IPS-11a (cell line): ENCODE data around the gene UBE2I.

Experiments
- H3K4me3 ChIP-seq: one replicate; pipeline ENCODE4 v1.5.1; 2013; ENCODE audit warnings: low read depth, low read length, control low read depth

The UBE2I gene

DNA sequence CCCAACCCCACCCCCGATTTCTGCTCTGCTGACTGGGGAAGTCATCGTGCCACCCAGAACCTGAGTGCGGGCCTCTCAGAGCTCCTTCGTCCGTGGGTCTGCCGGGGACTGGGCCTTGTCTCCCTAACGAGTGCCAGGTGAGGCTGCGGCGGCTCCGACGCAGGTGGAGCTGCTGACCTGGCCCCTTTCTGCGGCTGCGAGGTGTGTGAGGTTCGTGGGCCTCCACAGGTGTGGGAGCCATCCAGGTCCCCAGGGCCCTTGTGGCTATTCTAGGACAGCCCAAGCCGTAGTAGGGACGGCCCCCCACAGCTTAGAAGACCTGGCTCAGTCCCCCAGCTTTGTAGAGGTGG is 3.0 kb downstream of the UBE2I start:
- no peak overlapping the region for H3K4me3 ChIP-seq

DNA sequence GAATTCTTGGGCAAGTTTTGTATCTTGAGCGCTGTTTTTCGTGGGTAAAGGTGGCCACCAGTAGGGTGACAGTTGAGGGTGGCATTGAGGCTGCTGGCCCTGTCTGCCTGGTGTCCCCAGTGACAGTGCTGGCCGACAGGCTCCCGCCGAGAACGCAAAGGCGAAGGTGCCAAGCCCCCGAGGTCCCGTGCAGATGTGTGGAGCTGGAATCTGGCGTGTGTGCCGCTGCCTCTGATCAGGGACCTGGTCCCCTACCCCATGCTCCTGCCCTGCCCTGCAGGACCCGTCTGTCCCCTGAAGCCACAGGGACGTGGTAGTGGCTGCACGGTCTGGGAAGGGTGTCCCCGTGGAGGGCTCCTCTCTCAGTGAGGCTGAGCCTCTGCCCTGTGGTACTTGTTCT is 3.5 kb downstream of the UBE2I start:
- no peak overlapping the region for H3K4me3 ChIP-seq

DNA sequence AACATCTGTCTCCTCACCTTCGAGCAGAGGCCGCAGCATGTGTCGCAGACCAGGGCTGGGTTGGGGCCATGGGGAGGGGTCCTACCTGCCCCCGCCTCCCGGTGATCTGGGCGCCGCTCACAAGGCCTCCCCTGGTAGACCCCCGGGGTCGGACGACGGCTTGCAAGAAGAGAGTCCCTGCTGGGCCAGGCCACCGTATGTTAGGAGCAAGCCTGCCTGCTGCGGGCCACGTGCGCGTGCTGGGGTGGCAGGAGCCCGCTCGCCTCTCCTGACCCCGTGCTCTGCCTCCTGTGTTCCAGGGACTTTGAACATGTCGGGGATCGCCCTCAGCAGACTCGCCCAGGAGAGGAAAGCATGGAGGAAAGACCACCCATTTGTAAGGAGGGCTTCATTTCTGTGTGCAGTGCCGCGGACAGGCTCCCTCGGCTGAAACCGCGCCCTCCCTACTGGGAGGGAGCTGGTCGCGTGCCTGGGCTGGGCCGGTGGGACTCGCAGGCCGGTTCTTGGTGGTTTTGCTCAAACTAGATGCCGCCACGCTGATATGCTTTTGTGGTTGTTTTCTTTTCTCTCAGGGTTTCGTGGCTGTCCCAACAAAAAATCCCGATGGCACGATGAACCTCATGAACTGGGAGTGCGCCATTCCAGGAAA is 4.4 kb downstream of the UBE2I start:
- no peak overlapping the region for H3K4me3 ChIP-seq

- H3K4me3 ChIP-seq = no peak overlapping the region
Measured at GRCh38 chr16:1314399-1315068, 5.1 kb downstream of the UBE2I start.

DNA sequence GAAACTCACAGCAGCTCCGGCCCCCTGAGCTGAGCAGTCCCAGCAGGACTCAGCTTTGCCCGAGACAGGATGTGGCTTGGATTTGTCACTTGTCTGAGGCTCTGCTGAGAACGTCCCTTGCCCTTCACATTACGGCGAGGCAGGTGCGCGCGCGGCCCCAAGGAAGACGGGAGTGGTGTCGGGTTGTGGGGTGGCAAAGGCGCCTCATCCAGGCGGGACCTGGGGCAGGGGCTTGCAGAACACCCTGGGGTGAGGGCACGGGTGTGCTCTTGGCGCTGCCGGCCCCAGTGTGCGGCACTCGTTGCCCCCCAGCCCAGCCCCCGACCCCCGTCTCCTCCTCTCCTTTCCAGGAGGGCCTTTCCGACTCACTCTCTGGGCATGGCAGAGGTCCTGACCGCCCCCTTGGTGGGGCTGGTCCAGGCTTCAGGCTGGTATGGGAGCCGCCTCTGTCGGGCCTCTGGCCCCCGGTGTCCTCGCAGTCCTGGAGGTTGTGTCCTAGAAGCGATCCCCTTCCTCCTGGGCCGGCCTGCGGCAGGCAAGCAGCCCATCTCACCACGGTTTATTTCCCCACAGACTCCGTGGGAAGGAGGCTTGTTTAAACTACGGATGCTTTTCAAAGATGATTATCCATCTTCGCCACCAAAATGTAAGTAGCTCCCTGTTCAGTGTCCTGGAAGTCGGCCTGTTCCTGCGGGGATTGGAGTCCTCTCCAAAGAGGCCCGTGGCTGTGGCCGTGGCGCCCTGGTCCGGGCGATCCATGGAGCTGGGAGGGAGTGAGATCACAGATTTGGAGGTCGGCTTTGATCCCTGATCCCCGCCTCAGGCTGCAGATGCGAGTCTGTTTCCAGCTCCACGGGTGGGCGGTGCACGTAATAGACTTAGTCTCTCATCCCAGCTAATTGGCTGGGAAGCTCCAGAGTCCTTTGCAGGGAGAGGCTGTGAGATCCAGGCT is 5.9 kb downstream of the UBE2I start:
- H3K4me3 ChIP-seq = no peak overlapping the region

GRCh38 chr16:1316033-1316405 is 6.6 kb downstream of the UBE2I start:
- no peak overlapping the region for H3K4me3 ChIP-seq

DNA sequence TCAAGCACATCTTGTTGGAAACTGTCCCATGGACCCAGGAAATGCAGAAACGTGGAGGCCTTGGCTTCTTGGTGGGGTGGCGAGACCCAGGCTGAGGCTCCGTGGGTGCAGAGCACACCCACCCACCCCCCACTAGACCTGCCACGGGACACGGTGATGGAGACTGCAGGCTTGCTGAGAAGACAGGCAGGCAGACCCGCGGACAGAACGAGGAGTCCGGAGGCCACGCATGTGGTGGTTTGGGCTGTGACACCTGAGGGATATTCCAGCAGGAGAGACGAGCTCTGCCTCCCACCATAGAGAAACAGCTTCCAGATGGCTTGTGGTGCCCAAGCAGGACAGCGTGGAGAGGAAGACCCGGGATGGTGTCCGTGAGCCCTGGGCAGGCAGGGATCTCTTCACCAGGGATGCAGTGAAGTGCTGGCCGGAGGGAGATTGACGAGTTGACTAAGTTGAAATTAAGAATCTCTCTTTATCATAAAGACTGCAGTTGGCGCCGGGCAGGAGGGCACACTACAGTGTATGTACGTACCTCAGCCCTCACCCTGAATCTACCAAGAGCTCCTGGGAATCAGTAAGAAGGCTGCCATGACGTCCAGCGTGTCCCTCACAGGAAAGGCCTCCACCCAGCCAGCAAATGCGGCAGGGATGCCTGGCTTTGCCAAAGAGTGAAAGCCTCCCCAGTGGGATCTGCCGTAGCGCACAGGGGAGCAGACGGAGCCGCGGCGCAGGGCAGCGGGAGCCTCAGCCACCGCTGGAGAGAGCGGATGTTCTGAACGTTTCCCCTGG is 8.2 kb downstream of the UBE2I start:
- no peak overlapping the region for H3K4me3 ChIP-seq

DNA sequence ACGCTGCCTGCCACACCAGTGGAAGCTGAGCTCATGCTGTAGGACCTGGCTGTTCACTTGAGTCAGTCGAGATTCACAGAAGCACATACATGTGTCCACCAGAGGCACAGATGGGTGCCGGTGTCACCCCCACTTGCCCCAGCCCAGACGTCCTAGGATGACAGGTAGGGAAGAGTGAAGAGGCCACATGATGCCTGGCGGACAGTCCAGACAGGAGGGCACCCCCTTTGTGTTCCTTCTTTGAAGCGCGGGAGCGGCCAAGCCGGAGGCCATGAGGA is 8.8 kb downstream of the UBE2I start:
- no peak overlapping the region for H3K4me3 ChIP-seq

GRCh38 chr16:1319041-1319440 is 9.6 kb downstream of the UBE2I start:
- no peak overlapping the region for H3K4me3 ChIP-seq

GRCh38 chr16:1320097-1320496 is 10.7 kb downstream of the UBE2I start:
- no peak overlapping the region for H3K4me3 ChIP-seq

GRCh38 chr16:1320658-1321240 is 11.3 kb downstream of the UBE2I start:
- no peak overlapping the region for H3K4me3 ChIP-seq

GRCh38 chr16:1322407-1322806 is 13.0 kb downstream of the UBE2I start:
- no peak overlapping the region for H3K4me3 ChIP-seq

- H3K4me3 ChIP-seq = no peak overlapping the region
Measured at GRCh38 chr16:1323296-1324239, 14.1 kb downstream of the UBE2I start.

- H3K4me3 ChIP-seq = no peak overlapping the region
Measured at GRCh38 chr16:1324286-1324826, 14.9 kb downstream of the UBE2I start.

GRCh38 chr16:1325261-1325660 is 15.8 kb downstream of the UBE2I start:
- H3K4me3 ChIP-seq = no peak overlapping the region

GRCh38 chr16:1325673-1326371 is 16.4 kb downstream of the UBE2I start:
- no peak overlapping the region for H3K4me3 ChIP-seq

DNA sequence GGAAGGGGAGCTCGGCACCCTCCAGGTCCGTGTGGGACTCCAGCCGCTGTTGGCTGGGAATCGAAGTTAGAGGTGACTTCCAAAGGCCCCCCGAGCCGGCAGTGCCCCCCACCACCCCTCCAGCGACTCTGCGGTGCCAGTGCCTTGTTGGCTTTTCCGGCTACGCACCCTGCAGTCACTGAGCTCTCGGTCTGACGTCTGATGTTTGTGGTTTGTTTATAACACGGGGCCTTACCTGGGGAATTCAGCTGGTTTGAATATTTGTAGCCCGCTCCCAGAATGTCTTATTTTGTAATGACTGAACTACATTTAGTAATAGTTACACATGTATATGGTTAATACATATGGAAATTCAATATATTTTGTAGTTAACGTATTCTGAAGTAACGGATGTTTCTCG is 17.0 kb downstream of the UBE2I start:
- H3K4me3 ChIP-seq = no peak overlapping the region

GRCh38 chr16:1326946-1327618 is 17.6 kb downstream of the UBE2I start:
- H3K4me3 ChIP-seq = no peak overlapping the region

- no peak overlapping the region for H3K4me3 ChIP-seq
Measured at GRCh38 chr16:1327619-1327947, 18.1 kb downstream of the UBE2I start.
